Activated CD4-positive, alpha-beta T cell treated with anti-CD3 and anti-CD28 coated beads, Interleukin-2, amount 10 ng/mL, durations not matched to agents 24 days and 14 days (primary cell): ENCODE results near the gene UCKL1. TPM values are rescaled to one million over a fixed set of nuclear protein-coding genes. Genes with fewer than 3 reads are reported as not detected.

Experiments
- DNase-seq: peaks from one replicate; pipeline ENCODE4 v3.0.0; 2022
- H3K27ac Mint-ChIP-seq: one replicate; pipeline ENCODE4 v1.8.0; 2022; ENCODE audit warnings: mild to moderate bottlenecking, mixed read lengths
- H3K27me3 Mint-ChIP-seq: one replicate; pipeline ENCODE4 v1.8.0; 2022; ENCODE audit warnings: mixed read lengths
- H3K36me3 Mint-ChIP-seq: one replicate; pipeline ENCODE4 v1.8.0; 2022; ENCODE audit warnings: low read depth, mild to moderate bottlenecking, mixed read lengths
- H3K4me1 Mint-ChIP-seq: one replicate; pipeline ENCODE4 v1.8.0; 2021; ENCODE audit warnings: mixed read lengths
- H3K4me3 Mint-ChIP-seq: one replicate; pipeline ENCODE4 v1.8.0; 2022; ENCODE audit warnings: mild to moderate bottlenecking, moderate library complexity, mixed read lengths
- H3K9me3 Mint-ChIP-seq: one replicate; pipeline ENCODE4 v1.8.0; 2021; ENCODE audit warnings: mixed read lengths
- intact Hi-C: fragments of 100-400 bp; cut with micrococcal nuclease; formaldehyde crosslinking; loops from one replicate; pipeline ENCODE4 v1.15.1; 2023
- total RNA-seq: library from RNA; stranded (reverse); gene quantifications from 2 replicates; pipeline ENCODE4 v1.2.3, GENCODE V29; 2022

UCKL1 gene
- total RNA-seq, 1 donor from 2014 or later, result 49.5 TPM

- H3K27me3 Mint-ChIP-seq, result peaks cover 3% of the 10 kb centered on the region
- H3K36me3 Mint-ChIP-seq, result peaks cover 25% of the 10 kb centered on the region
- peak overlapping the region; percentile 94 for H3K27ac Mint-ChIP-seq
- peaks cover 43% of the 10 kb centered on the region for H3K4me1 Mint-ChIP-seq
- intact Hi-C loops, result loop anchor here (2.0 to 5.0 kb wide), 2 partner anchors 40 to 61 kb away; partner anchors contain the start of gene UCKL1
- H3K9me3 Mint-ChIP-seq, result no peaks in the 10 kb centered on the region
- peak; percentile 79 for DNase-seq
- peak overlapping the region; percentile 90 for H3K4me3 Mint-ChIP-seq
Observed at GRCh38 chr20:63896264-63897105, 59.7 kb downstream of the UCKL1 start.

GRCh38 chr20:63895952-63896263 lies 60.3 kb downstream of the UCKL1 start:
- peaks cover 3% of the 10 kb centered on the region for H3K27me3 Mint-ChIP-seq
- peaks cover 29% of the 10 kb centered on the region for H3K36me3 Mint-ChIP-seq
- DNase-seq, result peak; percentile 68
- H3K27ac Mint-ChIP-seq, result peak overlapping the region; percentile 94
- no peaks in the 10 kb centered on the region for H3K9me3 Mint-ChIP-seq
- peaks cover 38% of the 10 kb centered on the region for H3K4me1 Mint-ChIP-seq
- H3K4me3 Mint-ChIP-seq, result peak overlapping the region; percentile 90
- intact Hi-C loops, result loop anchor here (2.0 to 5.0 kb wide), 4 partner anchors 31 to 85 kb away; partner anchors contain the start of genes PRPF6, TPD52L2 and UCKL1

GRCh38 chr20:63895202-63895951 lies 60.8 kb downstream of the UCKL1 start:
- Mint-ChIP-seq H3K9me3 (no peaks in the 10 kb centered on the region), H3K27ac (peak overlapping the region; percentile 94), H3K4me3 (peak overlapping the region; percentile 90), H3K4me1 (peaks cover 35% of the 10 kb centered on the region), H3K36me3 (peaks cover 32% of the 10 kb centered on the region), H3K27me3 (peaks cover 3% of the 10 kb centered on the region)
- intact Hi-C loops, result loop anchor here (2.0 to 5.0 kb wide), 3 partner anchors 31 to 85 kb away; partner anchors contain the start of genes PRPF6, TPD52L2 and UCKL1
- no peak for DNase-seq

GRCh38 chr20:63894358-63895201 lies 61.6 kb downstream of the UCKL1 start, which contains the start of gene DNAJC5:
TSS of gene DNAJC5 (plus strand) at chr20:63895126. CDS start at chr20:63928346, 33,220 bp downstream.
- Mint-ChIP-seq H3K9me3 (no peaks in the 10 kb centered on the region), H3K4me1 (peaks cover 35% of the 10 kb centered on the region), H3K4me3 (peak within 1 kb of the TSS; percentile 90), H3K27ac (peak within 1 kb of the TSS; percentile 94), H3K36me3 (peaks cover 39% of the 10 kb centered on the region), H3K27me3 (peaks cover 3% of the 10 kb centered on the region)
- peak; percentile 100 for DNase-seq
- intact Hi-C loops, result loop anchor here (1.0 to 5.0 kb wide), 4 partner anchors 21 to 86 kb away; partner anchors contain the start of genes PRPF6, TPD52L2 and UCKL1

- peaks cover 31% of the 10 kb centered on the region for H3K4me1 Mint-ChIP-seq
- peaks cover 3% of the 10 kb centered on the region for H3K27me3 Mint-ChIP-seq
- intact Hi-C loops, result loop anchor here (1.0 to 2.0 kb wide), 3 partner anchors 21 to 87 kb away; partner anchors contain the start of genes PRPF6 and TPD52L2
- peak overlapping the region; percentile 87 for H3K27ac Mint-ChIP-seq
- DNase-seq, result no peak
- H3K36me3 Mint-ChIP-seq, result peaks cover 39% of the 10 kb centered on the region
- H3K4me3 Mint-ChIP-seq, result peak overlapping the region; percentile 76
- no peaks in the 10 kb centered on the region for H3K9me3 Mint-ChIP-seq
Observed at GRCh38 chr20:63893999-63894357, 62.2 kb downstream of the UCKL1 start.

- H3K4me3 Mint-ChIP-seq, result no peak overlapping the region
- no peak for DNase-seq
- intact Hi-C loops, result no loop called here
- no peaks in the 10 kb centered on the region for H3K9me3 Mint-ChIP-seq
- no peak overlapping the region for H3K27ac Mint-ChIP-seq
- H3K4me1 Mint-ChIP-seq, result peaks cover 18% of the 10 kb centered on the region
- peaks cover 3% of the 10 kb centered on the region for H3K27me3 Mint-ChIP-seq
- peaks cover 33% of the 10 kb centered on the region for H3K36me3 Mint-ChIP-seq
Observed at GRCh38 chr20:63892402-63892801, 63.8 kb downstream of the UCKL1 start.

- Mint-ChIP-seq H3K9me3 (no peaks in the 10 kb centered on the region), H3K27ac (no peak overlapping the region), H3K27me3 (peaks cover 3% of the 10 kb centered on the region), H3K4me3 (no peak overlapping the region), H3K4me1 (peaks cover 11% of the 10 kb centered on the region), H3K36me3 (peaks cover 33% of the 10 kb centered on the region)
- DNase-seq, result no peak
- intact Hi-C loops, result no loop called here
Observed at GRCh38 chr20:63891061-63892002, 64.9 kb downstream of the UCKL1 start.

GRCh38 chr20:63890616-63891015 lies 65.6 kb downstream of the UCKL1 start:
- Mint-ChIP-seq H3K9me3 (no peaks in the 10 kb centered on the region), H3K4me3 (no peak overlapping the region), H3K36me3 (peaks cover 31% of the 10 kb centered on the region), H3K4me1 (peaks cover 4% of the 10 kb centered on the region), H3K27ac (no peak overlapping the region), H3K27me3 (peaks cover 3% of the 10 kb centered on the region)
- intact Hi-C loops, result no loop called here
- no peak for DNase-seq

- no peaks in the 10 kb centered on the region for H3K9me3 Mint-ChIP-seq
- no peak overlapping the region for H3K27ac Mint-ChIP-seq
- DNase-seq, result no peak
- peaks cover 4% of the 10 kb centered on the region for H3K4me1 Mint-ChIP-seq
- H3K27me3 Mint-ChIP-seq, result peaks cover 3% of the 10 kb centered on the region
- H3K36me3 Mint-ChIP-seq, result peaks cover 31% of the 10 kb centered on the region
- intact Hi-C loops, result no loop called here
- no peak overlapping the region for H3K4me3 Mint-ChIP-seq
Observed at GRCh38 chr20:63890201-63890576, 66.0 kb downstream of the UCKL1 start.

Other genes starting within 250 kb of the UCKL1 start
- gene ARFRP1, start 248.4 kb downstream of the UCKL1 start, total RNA-seq, result 63.4 and 70.4 TPM in 2 replicates
- 37.3 and 38.1 TPM in 2 replicates for gene ZGPAT, start 248.4 kb downstream of the UCKL1 start, total RNA-seq
- 10.1 and 12.2 TPM in 2 replicates for gene LIME1, start 219.8 kb downstream of the UCKL1 start, total RNA-seq
- gene SLC2A4RG, start 216.6 kb downstream of the UCKL1 start, total RNA-seq, result 41.0 and 43.6 TPM in 2 replicates
- 0.84 and 1.0 TPM in 2 replicates for gene ZBTB46, start 125.2 kb downstream of the UCKL1 start, total RNA-seq
- 0.19 TPM in 1 of 2 replicates, not detected in the other for gene ABHD16B, start 94.9 kb downstream of the UCKL1 start, total RNA-seq
- 75.9 and 78.8 TPM in 2 replicates for gene TPD52L2, start 91.1 kb downstream of the UCKL1 start, total RNA-seq
- 42.3 and 43.1 TPM in 2 replicates for gene DNAJC5, start 61.3 kb downstream of the UCKL1 start, total RNA-seq
- gene ZNF512B, start 13.5 kb upstream of the UCKL1 start, total RNA-seq, result 26.0 and 26.9 TPM in 2 replicates
- gene SAMD10, start 23.2 kb upstream of the UCKL1 start, total RNA-seq, result 34.4 and 37.5 TPM in 2 replicates
- 79.5 and 81.3 TPM in 2 replicates for gene PRPF6, start 24.7 kb upstream of the UCKL1 start, total RNA-seq
- 5.5 and 6.8 TPM in 2 replicates for gene C20orf204, start 79.8 kb upstream of the UCKL1 start, total RNA-seq
- 0.84 and 0.92 TPM in 2 replicates for gene SOX18, start 93.2 kb upstream of the UCKL1 start, total RNA-seq
- gene TCEA2, start 106.8 kb upstream of the UCKL1 start, total RNA-seq, result 35.4 and 36.8 TPM in 2 replicates
- 50.0 TPM in 2 replicates for gene RGS19, start 123.1 kb upstream of the UCKL1 start, total RNA-seq
- 0.23 and 0.28 TPM in 2 replicates for gene OPRL1, start 123.7 kb upstream of the UCKL1 start, total RNA-seq
- 0.23 TPM in 1 of 2 replicates, not detected in the other for gene LKAAEAR1, start 128.0 kb upstream of the UCKL1 start, total RNA-seq
- not detected in 2 replicates for gene NPBWR2, start 151.1 kb upstream of the UCKL1 start, total RNA-seq
- not detected in 2 replicates for gene MYT1, start 208.0 kb upstream of the UCKL1 start, total RNA-seq